Ishikawa (cell line): ENCODE results near the gene RASGRP4.

Experiments
- CEBPB ChIP-seq: IDR thresholded peaks from 2 replicates; pipeline ENCODE4 v1.6.1; 2012
- EP300 ChIP-seq: IDR thresholded peaks from 2 replicates; pipeline ENCODE4 v1.6.1; 2012; ENCODE audit warnings: borderline replicate concordance
- MAX ChIP-seq: IDR thresholded peaks from 2 replicates; pipeline ENCODE4 v1.6.1; 2012
- NFIC ChIP-seq: IDR thresholded peaks from 2 replicates; pipeline ENCODE4 v1.6.1; 2012
- RAD21 ChIP-seq: IDR thresholded peaks from 2 replicates; pipeline ENCODE4 v1.6.1; 2012; ENCODE audit warnings: low read depth
- REST ChIP-seq: IDR thresholded peaks from 2 replicates; pipeline ENCODE4 v1.6.1; 2012; ENCODE audit warnings: low read depth, mild to moderate bottlenecking
- TAF1 ChIP-seq: IDR thresholded peaks from 2 replicates; pipeline ENCODE4 v1.6.1; 2012; ENCODE audit warnings: low read depth, mild to moderate bottlenecking
- TCF12 ChIP-seq: IDR thresholded peaks from 2 replicates; pipeline ENCODE4 v1.6.1; 2012; ENCODE audit warnings: low read depth

- TF ChIP-seq EP300 (no peak), TCF12 (no peak), NFIC (no peak), REST (no peak), MAX (no peak), CEBPB (no peak), RAD21 (no peak), TAF1 (no peak)
Observed at GRCh38 chr19:38383743-38384142, 42.3 kb downstream of the RASGRP4 start.
